ENCODE data around the gene SSTR5.
A peak's percentile ranks its signal among the peaks of the same experiment; 100 is the strongest.

The SSTR5 gene

DNA sequence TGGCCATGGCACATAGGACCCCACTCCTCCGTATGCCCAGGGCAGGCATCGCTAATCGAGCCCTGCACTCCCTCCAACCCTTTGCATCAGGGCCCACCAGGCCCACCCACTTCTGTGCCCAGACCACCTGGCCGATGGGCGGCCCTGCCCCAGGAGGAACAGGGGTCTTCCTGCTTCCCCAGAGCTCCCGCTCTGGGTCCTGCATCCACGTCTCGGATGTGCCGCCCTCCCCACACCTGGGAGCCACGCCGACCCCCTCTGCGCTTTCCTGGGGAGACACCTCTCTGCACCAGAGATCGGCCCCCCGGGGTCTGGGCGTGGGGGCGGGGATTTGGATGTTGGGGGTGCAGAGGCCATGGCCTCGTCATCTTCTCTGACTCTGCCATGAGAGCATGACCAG lies 21.1 kb upstream of the SSTR5 start:
- TF ChIP-seq, protein P1, sequence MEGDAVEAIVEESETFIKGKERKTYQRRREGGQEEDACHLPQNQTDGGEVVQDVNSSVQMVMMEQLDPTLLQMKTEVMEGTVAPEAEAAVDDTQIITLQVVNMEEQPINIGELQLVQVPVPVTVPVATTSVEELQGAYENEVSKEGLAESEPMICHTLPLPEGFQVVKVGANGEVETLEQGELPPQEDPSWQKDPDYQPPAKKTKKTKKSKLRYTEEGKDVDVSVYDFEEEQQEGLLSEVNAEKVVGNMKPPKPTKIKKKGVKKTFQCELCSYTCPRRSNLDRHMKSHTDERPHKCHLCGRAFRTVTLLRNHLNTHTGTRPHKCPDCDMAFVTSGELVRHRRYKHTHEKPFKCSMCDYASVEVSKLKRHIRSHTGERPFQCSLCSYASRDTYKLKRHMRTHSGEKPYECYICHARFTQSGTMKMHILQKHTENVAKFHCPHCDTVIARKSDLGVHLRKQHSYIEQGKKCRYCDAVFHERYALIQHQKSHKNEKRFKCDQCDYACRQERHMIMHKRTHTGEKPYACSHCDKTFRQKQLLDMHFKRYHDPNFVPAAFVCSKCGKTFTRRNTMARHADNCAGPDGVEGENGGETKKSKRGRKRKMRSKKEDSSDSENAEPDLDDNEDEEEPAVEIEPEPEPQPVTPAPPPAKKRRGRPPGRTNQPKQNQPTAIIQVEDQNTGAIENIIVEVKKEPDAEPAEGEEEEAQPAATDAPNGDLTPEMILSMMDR (IDR thresholded peaks at IDR 0.05; ENCODE audit: insufficient read depth, low read length, missing control alignments): no peak
- POLR2A ChIA-PET: no interaction called here
- CTCF ChIA-PET: no interaction called here
- H3K4me3 ChIP-seq (ENCODE audit: low read depth, low read length): no peak overlapping the region
- no peak for DNase-seq (ENCODE audit: low read depth, low spot score)

DNA sequence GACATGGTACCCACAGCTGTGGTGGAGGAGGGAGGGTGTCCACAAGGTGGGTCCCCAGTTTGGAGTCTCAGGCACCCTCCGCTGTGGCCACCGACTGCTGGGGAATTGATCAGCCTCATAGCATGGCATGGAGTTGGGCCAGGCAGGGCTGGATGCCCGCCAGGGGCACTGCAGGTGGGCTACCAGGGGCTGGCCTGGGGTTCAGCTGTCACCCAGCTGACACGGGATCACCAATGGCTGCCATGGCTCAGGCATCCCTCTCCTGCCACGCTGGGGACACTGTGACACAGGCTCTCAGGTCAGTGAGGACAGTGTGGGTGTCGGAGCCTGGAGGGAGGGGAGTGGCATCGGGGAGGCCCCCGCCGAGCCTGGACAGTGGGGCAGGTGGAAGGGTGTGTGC lies 19.8 kb upstream of the SSTR5 start:
- H3K4me3 ChIP-seq (ENCODE audit: low read depth, low read length): no peak overlapping the region
- POLR2A ChIA-PET: no interaction called here
- TF ChIP-seq, protein P1 (IDR thresholded peaks at IDR 0.05; ENCODE audit: insufficient read depth, low read length, missing control alignments): no peak
- DNase-seq (ENCODE audit: low read depth, low spot score): no peak
- CTCF ChIA-PET: interaction anchor here (5.5 kb wide), 1 partner anchor 340 kb away, joined by 79 read pairs; the partner anchor contains the start of gene METRN

DNA sequence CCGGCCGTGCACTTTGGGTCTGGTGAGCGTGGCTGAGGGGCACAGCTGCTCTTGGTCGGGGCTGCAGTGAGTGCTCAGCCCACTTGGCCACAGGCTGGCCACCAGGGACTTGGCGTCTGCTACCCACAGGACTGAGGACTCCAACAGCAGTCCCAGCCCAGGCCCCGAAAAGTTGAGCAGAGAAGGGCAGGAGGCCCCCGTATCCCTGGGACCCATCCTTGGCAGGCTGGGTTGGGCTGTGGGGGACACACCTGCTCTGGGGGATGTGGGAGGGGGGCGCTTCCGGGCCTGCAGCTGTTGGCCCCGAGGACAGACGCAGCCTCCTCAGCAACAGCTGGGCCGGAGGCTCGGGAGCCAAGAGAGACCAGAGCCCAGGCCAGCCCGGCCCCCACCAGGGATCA lies 19.4 kb upstream of the SSTR5 start:
- DNase-seq (ENCODE audit: low read depth, low spot score): no peak
- POLR2A ChIA-PET: no interaction called here
- no peak overlapping the region for H3K4me3 ChIP-seq (ENCODE audit: low read depth, low read length)
- CTCF ChIA-PET: interaction anchor here (5.5 kb wide), 1 partner anchor 340 kb away, joined by 79 read pairs; the partner anchor contains the start of gene METRN
- TF ChIP-seq, protein P1 (IDR thresholded peaks at IDR 0.05; ENCODE audit: insufficient read depth, low read length, missing control alignments): no peak

DNA sequence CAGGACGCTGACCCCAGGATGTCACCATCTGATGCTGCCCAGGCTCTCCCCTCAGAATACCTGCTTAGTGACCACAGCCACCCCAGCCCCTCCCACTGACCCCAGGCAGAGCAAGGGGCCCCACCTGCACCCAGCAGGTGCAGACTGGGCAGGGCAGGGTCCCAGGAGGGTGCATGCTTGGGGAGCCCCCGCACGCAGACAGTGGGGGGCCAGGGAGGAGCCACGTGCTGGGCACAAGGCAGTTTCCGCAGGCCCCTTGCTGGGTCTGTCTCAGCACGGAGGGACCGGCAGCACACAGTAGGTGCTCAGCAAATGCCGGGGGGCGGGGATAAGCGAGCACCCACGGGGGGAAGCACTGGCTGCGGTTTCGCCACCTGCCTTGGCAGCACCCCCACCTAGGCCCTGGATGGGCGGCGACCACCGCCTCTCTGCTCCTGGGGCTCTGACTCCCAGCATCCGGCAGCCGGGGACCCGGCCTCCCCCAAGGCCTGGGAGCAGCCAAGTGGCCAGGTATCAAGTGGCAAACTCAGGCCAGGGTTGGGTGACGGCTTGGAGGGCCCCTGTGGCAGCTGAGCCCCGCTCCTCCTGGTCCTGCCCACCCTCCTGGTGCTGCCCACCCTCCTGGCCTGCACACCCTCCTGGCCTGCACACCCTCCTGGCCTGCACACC lies 18.7 kb upstream of the SSTR5 start:
- POLR2A ChIA-PET: no interaction called here
- CTCF ChIA-PET: interaction anchor here (4.7 to 5.5 kb wide), 2 partner anchors 17 to 341 kb away, joined by 39 to 79 read pairs; partner anchors contain the start of genes METRN and SSTR5

DNA sequence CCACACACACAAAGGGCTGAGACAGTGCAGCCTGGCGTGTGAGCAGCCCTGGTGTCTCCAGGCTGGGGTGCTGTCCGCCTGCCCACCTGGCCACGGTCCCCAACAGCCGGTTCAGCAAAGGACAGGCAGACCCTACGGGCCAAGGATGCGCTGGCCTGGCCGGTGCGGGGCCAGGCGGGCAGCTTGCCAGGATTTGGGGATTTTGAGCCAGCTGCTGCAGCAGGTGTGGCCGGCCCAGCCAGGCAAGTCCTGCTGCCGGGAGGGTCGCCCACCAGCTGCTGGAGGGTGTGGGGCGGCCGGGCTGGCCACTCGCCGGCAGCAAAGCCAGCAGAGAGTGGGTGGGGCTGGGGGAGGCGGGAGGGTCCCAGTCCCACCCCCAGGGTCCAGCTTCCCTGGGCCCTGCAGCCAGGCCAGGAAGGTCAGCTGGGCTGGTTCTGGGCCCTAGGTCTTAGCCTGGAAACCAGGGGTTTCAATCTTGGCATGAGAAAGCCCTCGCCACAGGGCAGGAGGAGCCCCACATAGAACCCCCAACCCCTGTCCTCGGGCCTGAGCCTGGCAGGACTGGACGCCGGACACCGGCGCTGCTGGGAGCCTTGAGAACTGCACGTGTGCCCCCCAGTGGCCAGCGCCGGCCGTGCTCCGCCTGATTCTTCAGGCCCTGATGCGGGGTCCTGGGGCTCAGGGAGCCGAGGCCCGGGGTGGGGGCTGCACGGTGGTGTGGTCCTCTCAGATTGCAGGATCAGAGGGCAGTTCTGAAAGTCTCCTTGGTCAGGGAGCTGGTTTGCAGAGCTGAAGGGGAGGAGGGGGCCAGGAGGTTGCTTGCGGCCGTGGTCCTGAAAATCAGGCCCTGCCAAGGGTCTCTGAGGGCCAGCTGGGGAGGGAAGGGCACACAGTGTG lies 17.6 kb upstream of the SSTR5 start:
- no peak overlapping the region for H3K4me3 ChIP-seq (ENCODE audit: low read depth, low read length)
- CTCF ChIA-PET: interaction anchor here (0.6 to 5.5 kb wide), 23 partner anchors 7 to 342 kb away, joined by 3 to 79 read pairs (median 3); partner anchors contain the start of genes ANTKMT, METRN and SSTR5

More for the DNA sequence above, 18.7 kb upstream of the SSTR5 start:
- TF ChIP-seq, protein P1 (IDR thresholded peaks at IDR 0.05; ENCODE audit: insufficient read depth, low read length, missing control alignments): no peak
- no peak overlapping the region for H3K4me3 ChIP-seq (ENCODE audit: low read depth, low read length)
- DNase-seq (ENCODE audit: low read depth, low spot score): no peak

More for the DNA sequence above, 17.6 kb upstream of the SSTR5 start:
- no peak for DNase-seq (ENCODE audit: low read depth, low spot score)
- POLR2A ChIA-PET: no interaction called here
- TF ChIP-seq, protein P1 (IDR thresholded peaks at IDR 0.05; ENCODE audit: insufficient read depth, low read length, missing control alignments): peak; percentile 89
